HepG2 (cell line): ENCODE data around the gene PHKG2. TPM values are rescaled to one million over a fixed set of nuclear protein-coding genes. Genes with fewer than 3 reads are reported as not detected.

ENCODE experiments used
- BHLHE40 ChIP-seq: IDR thresholded peaks from 2 replicates; pipeline ENCODE4 v1.6.1; 2011; ENCODE audit warnings: low read length, improper control_type of control experiment
- DNMT1 ChIP-seq: sonication (generic); formaldehyde crosslinking; IDR thresholded peaks from 2 replicates; pipeline ENCODE4 v1.5.1; 2020; ENCODE audit warnings: mild to moderate bottlenecking, missing genetic modification reagents
- DZIP1 ChIP-seq: sonication (generic); formaldehyde crosslinking; IDR thresholded peaks from 2 replicates; pipeline ENCODE4 v1.5.0; 2020; ENCODE audit warnings: mild to moderate bottlenecking, missing genetic modification reagents
- RXRB ChIP-seq: IDR thresholded peaks from 2 replicates; pipeline ENCODE4 v1.6.1; 2016; ENCODE audit warnings: borderline replicate concordance, missing genetic modification reagents, missing compliant biosample characterization
- polyA plus RNA-seq, 8 experiments: library from polyadenylated mRNA; depleted of rRNA in 3 of 8; stranded (reverse) in 7 of 8; unstranded in 1 of 8; fragments of >200 nt; fragmentation: Illumina TruSeq in 4 of 8; extraction: Trizol in 4 of 8; gene quantifications; 2 replicates each; pipeline versions ENCODE4 v1.2.1 to v1.2.3, GENCODE V29; 2011 to 2016; ENCODE audit warnings: low read depth in 4 of 8, missing spikeins in 1 of 8, mixed read lengths in 1 of 8; ENCODE audit not compliant: insufficient read depth in 1 of 8
- total RNA-seq, 5 experiments: library from RNA; depleted of rRNA; stranded (reverse); fragments of >200 nt; fragmentation: Illumina TruSeq; extraction: Trizol; gene quantifications; 2 replicates each; pipeline ENCODE4 v1.2.3, GENCODE V29; 2016; ENCODE audit warnings: low read depth in 1 of 5
- TF ChIP-seq, protein P1 (sequence below): sonication (generic); formaldehyde crosslinking; IDR thresholded peaks from 2 replicates; pipeline ENCODE4 v1.4.0; 2020; ENCODE audit warnings: missing genetic modification reagents, borderline replicate concordance
- TF ChIP-seq, protein P2 (sequence below): sonication (generic); formaldehyde crosslinking; IDR thresholded peaks from 2 replicates; pipeline ENCODE4 v1.5.0; 2020; ENCODE audit warnings: mild to moderate bottlenecking, missing genetic modification reagents, moderate library complexity
- TF ChIP-seq, protein P3 (sequence below): sonication (generic); formaldehyde crosslinking; IDR thresholded peaks from 2 replicates; pipeline ENCODE4 v1.5.1; 2020; ENCODE audit warnings: mild to moderate bottlenecking, moderate library complexity, missing genetic modification reagents

The PHKG2 gene
- total and polyA plus RNA-seq, 2 of the 13 experiments (the other 11 are each of a cell fraction or from before 2014, with no cell fraction given), result 37.4 to 42.1 TPM

DNA sequence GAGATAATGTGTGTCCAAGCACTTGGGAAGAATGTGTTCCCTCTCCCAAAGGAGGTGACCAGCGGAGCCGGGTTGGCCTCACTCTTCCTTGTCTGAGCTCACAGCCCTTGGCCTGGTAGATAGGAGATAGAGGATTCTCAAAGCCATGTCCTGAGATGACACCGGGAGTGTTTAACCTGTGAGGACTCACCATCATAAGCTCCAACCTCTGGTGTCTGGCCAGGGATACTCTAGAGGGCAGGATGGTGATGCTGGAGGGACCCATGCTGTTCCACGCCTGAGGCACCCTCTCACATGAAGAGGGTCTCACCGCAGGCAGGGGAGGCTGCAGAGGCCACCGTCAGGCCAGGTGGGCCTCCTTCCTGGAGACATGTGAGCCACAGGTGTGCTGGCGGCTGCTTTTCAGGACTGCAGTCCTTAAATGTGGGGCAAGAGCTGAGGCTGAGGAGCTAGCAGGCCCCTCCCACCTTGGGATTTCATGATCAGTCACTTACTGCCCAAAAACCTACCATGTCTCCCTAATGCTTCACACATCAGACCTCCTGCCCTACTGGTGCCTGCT lies 45.4 kb downstream of the PHKG2 start (continued):
- TF ChIP-seq, protein P1, sequence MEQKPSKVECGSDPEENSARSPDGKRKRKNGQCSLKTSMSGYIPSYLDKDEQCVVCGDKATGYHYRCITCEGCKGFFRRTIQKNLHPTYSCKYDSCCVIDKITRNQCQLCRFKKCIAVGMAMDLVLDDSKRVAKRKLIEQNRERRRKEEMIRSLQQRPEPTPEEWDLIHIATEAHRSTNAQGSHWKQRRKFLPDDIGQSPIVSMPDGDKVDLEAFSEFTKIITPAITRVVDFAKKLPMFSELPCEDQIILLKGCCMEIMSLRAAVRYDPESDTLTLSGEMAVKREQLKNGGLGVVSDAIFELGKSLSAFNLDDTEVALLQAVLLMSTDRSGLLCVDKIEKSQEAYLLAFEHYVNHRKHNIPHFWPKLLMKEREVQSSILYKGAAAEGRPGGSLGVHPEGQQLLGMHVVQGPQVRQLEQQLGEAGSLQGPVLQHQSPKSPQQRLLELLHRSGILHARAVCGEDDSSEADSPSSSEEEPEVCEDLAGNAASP, result peak; percentile 61; the same call in 1 of the 2 replicates
- TF ChIP-seq BHLHE40 (no peak), RXRB (CRISPR knock-in tag) (peak; percentile 52; the same call in 1 of the 2 replicates), DNMT1 (CRISPR knock-in tag) (no peak), DZIP1 (0 out of 2 replicates have a peak, but pooled peaks have one; percentile 46)
- TF ChIP-seq, protein P2, sequence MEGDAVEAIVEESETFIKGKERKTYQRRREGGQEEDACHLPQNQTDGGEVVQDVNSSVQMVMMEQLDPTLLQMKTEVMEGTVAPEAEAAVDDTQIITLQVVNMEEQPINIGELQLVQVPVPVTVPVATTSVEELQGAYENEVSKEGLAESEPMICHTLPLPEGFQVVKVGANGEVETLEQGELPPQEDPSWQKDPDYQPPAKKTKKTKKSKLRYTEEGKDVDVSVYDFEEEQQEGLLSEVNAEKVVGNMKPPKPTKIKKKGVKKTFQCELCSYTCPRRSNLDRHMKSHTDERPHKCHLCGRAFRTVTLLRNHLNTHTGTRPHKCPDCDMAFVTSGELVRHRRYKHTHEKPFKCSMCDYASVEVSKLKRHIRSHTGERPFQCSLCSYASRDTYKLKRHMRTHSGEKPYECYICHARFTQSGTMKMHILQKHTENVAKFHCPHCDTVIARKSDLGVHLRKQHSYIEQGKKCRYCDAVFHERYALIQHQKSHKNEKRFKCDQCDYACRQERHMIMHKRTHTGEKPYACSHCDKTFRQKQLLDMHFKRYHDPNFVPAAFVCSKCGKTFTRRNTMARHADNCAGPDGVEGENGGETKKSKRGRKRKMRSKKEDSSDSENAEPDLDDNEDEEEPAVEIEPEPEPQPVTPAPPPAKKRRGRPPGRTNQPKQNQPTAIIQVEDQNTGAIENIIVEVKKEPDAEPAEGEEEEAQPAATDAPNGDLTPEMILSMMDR (CRISPR knock-in tag), result peak; percentile 48
- TF ChIP-seq, protein P3, sequence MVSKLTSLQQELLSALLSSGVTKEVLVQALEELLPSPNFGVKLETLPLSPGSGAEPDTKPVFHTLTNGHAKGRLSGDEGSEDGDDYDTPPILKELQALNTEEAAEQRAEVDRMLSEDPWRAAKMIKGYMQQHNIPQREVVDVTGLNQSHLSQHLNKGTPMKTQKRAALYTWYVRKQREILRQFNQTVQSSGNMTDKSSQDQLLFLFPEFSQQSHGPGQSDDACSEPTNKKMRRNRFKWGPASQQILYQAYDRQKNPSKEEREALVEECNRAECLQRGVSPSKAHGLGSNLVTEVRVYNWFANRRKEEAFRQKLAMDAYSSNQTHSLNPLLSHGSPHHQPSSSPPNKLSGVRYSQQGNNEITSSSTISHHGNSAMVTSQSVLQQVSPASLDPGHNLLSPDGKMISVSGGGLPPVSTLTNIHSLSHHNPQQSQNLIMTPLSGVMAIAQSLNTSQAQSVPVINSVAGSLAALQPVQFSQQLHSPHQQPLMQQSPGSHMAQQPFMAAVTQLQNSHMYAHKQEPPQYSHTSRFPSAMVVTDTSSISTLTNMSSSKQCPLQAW, result 0 out of 2 replicates have a peak, but pooled peaks have one; percentile 28
